NCI-H345 (cell line): ENCODE results near the gene INPP4B.
A peak's percentile ranks its signal among the peaks of the same experiment; 100 is the strongest.

Experiments used
- DNase-seq: peaks from one replicate; lab custom pipeline; 2025; lab: John Stamatoyannopoulos, UW

INPP4B gene

GRCh38 chr4:142579443-142579842 lies 266.7 kb downstream of the INPP4B start:
- DNase-seq: no peak

- DNase-seq: no peak
Measured at GRCh38 chr4:142574306-142574705, 271.8 kb downstream of the INPP4B start.

- DNase-seq: no peak
Measured at GRCh38 chr4:142572071-142572470, 274.0 kb downstream of the INPP4B start.

- DNase-seq: no peak
Measured at GRCh38 chr4:142567620-142568451, 278.3 kb downstream of the INPP4B start.

DNA sequence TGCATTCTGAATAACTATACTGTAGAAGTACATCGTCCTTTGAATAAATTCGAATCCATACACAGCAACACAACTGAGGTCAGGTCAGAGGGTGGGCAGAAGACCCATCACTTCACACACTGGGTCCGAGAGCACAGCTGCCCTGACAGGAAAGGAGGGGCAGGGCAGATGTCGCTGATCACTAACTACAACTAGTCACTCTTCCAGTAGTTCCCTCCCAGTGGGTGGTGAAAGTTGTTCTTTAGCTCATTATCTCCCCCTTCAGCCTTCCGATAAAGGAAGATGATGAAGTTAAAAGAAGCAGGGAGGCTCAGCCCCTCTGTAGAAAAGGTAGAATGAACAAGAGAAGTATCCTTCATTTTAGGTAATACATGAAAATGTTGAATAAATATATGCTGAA lies 278.9 kb downstream of the INPP4B start:
- DNase-seq: no peak

DNA sequence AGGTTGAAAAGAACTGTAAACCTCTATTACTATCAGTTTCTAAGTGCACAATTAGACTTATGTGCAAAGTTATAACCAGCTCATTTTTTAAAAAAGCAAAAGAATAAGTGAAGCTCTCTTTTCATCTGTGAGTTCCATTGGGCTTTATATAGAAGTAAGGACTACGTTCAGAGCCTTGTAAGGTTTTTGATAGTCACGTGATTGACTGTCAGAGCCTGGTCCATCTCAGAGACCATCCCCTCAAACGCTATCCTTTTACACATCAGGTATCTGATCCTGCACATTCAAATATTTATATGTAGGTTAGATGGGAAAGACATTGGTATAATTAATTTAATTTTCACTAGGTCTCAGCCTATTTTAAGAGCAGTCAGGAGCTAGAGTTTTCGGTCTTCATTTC lies 279.3 kb downstream of the INPP4B start:
- no peak for DNase-seq

- DNase-seq: no peak
Measured at GRCh38 chr4:142566243-142566642, 279.9 kb downstream of the INPP4B start.

- DNase-seq: no peak
Measured at GRCh38 chr4:142565771-142566170, 280.3 kb downstream of the INPP4B start.

- no peak for DNase-seq
Measured at GRCh38 chr4:142563682-142564291, 282.3 kb downstream of the INPP4B start.

GRCh38 chr4:142559986-142560385 lies 286.1 kb downstream of the INPP4B start:
- no peak for DNase-seq

DNA sequence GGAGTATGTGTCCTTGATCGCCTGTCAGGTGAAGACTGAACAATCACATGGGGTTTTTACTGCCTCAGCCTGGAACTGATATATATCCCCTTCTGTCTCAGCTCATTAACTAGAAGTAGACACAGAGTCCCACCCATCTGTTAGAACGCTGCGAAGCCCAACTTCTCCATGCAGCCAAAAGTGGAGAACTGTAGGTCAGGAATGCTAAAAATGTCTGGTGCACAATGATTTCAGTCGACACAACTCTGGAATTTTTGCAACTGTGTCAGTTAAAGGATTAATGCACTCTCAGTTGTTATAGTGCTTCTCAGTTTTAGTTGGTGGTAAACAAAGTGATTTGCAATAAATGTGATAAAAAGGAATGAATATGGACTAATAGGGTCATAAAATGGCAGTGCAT lies 287.2 kb downstream of the INPP4B start:
- no peak for DNase-seq

DNA sequence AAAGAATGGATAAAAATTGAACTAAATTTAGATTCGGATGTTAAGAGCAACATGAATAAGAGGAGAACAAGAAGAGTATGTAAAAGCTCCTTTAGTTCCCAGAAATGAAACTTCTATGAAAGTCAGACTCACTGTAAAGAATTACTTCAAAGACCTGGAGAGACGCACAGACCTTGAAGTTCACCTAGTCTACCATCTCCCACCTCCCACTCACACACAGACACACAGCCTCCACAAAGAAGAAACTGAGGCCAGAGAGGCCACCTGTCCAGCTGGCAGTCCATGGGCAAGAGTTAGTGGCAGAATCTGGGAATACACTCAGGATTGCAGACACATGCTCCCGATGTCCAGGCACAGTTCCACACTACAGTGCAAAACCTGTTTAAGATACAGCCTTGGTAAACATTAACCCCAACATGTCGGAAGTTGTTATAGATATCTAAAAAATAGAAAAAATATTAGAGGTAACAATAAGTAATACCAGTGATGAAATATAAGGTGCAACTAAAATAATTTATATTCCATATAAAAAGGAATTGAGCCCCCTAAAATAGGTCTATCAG lies 288.8 kb downstream of the INPP4B start:
- no peak for DNase-seq

DNA sequence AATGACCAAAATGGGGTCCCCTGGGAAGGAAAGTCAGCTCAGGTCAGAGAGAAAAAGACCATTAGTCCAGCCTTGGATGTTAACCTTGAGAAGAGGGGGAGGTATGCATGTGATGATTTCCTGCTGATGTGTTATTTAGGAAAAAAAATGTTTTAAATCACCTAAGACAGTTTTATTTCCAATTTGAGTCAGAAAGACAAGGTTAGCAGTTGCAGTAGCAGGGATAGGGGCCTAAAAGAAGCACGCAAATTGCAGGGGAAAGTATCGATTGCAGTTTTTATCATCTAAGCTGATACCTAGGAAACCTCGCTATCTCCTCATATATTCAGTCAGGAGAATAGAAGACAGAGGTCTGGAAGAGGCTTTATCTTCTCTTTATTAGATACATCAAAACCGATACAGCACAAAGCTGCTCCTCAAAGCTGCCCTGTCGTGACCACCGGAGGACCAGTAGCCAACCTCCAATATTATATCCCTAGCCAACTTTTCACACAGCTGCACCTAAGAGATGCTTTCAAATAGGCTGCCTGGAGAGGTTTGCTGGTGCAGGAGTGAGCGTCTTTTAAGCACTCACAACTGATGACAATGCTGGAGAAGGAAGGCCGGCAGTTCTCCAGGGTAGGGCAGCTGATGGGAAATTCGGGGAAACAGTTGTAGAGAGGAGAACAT lies 289.4 kb downstream of the INPP4B start:
- DNase-seq: no peak

DNA sequence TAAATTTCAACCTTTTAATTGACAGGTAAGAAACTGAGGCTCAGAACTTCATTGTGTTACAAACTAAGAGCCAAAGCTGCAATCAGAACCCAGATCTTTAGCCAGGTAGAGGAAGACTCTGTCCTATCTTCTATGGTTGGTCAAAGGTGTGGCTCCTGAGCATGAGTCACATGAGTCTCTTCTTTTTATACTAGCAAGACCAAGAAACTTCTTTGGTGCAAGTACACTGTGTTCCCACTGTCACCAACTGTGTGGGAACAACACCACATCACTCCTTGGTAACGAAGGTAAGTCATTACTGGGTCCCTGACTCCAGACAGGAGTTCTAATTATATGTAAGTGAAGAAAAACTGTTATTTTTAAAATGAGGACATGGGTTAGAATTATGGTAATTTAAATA lies 290.1 kb downstream of the INPP4B start:
- no peak for DNase-seq

DNA sequence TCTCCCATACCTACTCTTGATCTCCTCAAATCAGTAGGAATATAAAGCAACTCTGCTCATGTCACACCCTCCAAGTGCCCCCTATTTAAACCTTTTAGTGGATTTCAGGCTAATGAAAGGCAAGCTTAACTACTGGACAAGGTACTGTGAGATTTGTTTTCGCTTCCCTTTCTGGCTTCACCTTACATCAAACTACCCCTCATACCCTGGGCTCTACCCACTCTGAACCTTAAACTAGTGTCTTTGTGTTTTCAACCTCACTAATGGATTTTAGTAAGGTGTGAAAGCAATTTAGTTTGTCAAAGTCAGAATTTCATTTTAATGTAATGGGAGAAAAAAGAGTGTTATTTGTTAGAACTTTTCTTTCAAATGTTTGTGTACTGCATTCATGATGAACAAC lies 291.7 kb downstream of the INPP4B start:
- no peak for DNase-seq

DNA sequence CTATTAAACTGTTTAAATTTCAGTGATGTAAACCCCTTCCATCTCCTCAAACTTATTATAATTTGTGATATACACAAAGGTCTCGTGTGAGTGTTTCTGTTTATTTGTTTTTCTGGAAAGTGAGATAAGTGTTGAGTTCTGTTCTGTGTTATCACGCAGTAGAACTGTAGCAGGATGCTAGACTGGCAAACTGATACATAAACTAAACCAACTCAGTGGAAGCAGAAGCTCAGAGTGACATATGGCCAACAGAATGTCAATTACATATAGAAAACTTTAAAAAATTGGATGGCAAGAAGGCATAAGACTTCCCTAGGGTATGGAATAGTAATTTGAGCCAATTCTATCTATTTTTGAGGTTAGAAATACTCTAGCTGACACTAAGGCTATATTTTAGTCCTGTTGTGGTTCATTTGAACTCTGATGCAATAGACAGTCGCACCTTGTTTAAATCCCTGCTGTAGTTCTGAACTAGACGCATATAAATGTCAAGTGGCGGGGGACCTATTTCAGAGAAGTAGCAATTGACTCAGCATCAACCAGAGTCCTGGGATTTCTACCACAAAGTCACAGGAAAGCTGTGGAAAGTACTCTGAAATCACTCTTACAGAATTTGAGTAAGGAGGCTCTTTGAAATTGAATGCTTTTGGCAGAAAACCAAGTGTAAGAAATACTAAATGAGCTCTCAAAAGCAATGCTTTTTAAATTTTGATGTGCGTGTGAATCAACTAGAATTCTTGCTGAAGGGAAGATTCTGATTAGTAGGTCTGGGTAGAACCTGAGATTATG lies 294.4 kb downstream of the INPP4B start:
- DNase-seq: peak; percentile 11

DNA sequence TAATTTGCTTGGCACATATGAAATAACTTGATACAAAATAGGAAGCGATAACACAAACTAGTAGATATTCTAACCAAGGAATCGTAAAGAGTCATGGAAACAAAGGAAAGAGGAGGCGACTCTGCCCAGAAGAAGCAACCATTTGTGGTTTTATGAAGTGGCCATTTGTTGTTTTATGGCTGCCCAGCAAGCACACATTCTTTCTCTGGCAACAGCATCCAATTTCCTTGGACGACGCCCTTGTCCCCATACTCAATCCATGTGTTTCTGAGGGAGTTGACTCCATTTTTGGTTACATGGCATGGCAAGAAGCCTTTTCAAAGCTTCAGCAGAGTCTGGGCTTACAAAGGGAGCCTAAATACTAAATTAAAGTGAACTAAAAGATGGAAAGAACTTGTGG lies 295.1 kb downstream of the INPP4B start:
- DNase-seq: no peak

DNA sequence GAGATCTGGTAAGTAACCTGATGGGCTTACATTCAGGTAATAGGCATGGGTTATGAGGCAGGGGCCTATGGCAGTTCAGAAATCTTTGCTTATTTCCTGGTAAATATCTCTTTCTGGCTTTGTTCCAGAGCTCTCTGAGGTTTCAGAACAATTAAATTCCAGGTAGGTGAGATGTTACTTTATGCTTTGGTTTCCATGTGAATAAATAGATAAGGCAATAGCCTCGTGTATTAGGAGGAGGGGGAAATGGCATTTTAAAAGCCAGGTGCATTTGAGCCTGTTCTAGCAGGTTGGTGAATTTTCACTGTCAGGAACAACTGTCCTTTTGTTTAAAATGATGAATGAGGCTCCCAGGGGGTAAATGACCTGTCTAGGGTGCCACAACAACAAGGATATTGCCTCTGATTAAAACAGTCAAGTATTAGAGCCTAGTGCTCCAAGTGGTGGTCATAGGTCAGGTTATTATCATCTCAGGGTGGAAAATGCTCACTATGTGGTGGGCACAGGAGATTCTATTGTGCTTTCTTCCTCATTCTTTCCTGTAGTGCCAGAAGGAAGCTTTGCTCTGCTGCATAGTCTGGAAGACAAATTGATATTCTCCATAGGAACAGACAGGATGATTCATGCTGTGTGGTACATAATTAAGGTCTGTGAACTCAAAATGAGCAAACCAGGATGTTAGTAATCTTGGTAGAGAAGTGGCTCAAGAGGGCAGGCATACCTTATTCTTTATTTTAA lies 296.2 kb downstream of the INPP4B start:
- DNase-seq: peak; percentile 92

GRCh38 chr4:142549248-142549647 lies 296.9 kb downstream of the INPP4B start:
- no peak for DNase-seq

GRCh38 chr4:142548491-142548890 lies 297.6 kb downstream of the INPP4B start:
- no peak for DNase-seq

DNA sequence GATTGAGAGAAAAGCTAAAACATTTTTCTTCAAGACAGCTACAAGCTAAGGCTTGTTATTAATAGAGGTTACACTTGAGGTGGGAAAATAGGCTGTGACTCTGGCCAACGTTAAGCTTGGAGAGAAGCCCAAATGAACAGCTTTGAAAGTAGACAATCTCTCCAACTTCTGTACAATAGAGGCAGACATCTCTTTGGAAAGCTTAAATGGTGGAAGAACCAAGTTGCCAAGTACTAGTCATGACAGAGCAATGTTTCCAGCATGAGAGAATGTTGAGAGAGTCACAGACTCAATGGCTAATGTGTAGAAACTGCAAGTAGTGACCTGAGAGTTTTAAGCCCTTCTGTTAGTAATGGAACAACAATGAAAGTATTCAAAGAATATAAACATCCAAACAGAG lies 298.1 kb downstream of the INPP4B start:
- DNase-seq: no peak
